Mesodermal cell (in vitro differentiated cells): Measurements from ENCODE around the gene PGPEP1.
"Not testable (repeated sequence)": the region's sequence is repeated elsewhere in the genome, so short reads cannot be mapped to it uniquely, and the experiment has no call there.

ENCODE experiments used
- H3K27ac ChIP-seq: 2 replicates; pipeline ENCODE4 v1.7.0; 2013; ENCODE audit warnings: mild to moderate bottlenecking, low read depth, low read length, moderate library complexity; ENCODE audit not compliant: severe bottlenecking
- H3K36me3 ChIP-seq: 2 replicates; pipeline ENCODE4 v1.7.1; 2013; ENCODE audit warnings: mild to moderate bottlenecking, low read length, moderate library complexity; ENCODE audit not compliant: control insufficient read depth, insufficient read depth
- H3K4me1 ChIP-seq: one replicate; pipeline ENCODE4 v1.7.1; 2013; ENCODE audit warnings: mild to moderate bottlenecking, low read length; ENCODE audit not compliant: insufficient read depth, control insufficient read depth, poor library complexity, severe bottlenecking
- H3K4me3 ChIP-seq: 2 replicates; pipeline ENCODE4 v1.7.0; 2013; ENCODE audit warnings: low read length, control low read depth, mild to moderate bottlenecking; ENCODE audit not compliant: insufficient read depth, poor library complexity, severe bottlenecking; ENCODE audit errors: extremely low read depth
- H3K9me3 ChIP-seq: 2 replicates; pipeline ENCODE4 v1.7.1; 2013; ENCODE audit warnings: mild to moderate bottlenecking, low read length, moderate library complexity; ENCODE audit not compliant: control insufficient read depth
- WGBS, 2 experiments: methylation state at CpG; one replicate each; pipeline ENCODE4 v1.1.5; 2013; ENCODE audit warnings: missing lambda C conversion rate in 2 of 2; ENCODE audit not compliant: insufficient coverage in 2 of 2; 5-methylcytosine and 5-hydroxymethylcytosine counted together

The PGPEP1 gene

DNA sequence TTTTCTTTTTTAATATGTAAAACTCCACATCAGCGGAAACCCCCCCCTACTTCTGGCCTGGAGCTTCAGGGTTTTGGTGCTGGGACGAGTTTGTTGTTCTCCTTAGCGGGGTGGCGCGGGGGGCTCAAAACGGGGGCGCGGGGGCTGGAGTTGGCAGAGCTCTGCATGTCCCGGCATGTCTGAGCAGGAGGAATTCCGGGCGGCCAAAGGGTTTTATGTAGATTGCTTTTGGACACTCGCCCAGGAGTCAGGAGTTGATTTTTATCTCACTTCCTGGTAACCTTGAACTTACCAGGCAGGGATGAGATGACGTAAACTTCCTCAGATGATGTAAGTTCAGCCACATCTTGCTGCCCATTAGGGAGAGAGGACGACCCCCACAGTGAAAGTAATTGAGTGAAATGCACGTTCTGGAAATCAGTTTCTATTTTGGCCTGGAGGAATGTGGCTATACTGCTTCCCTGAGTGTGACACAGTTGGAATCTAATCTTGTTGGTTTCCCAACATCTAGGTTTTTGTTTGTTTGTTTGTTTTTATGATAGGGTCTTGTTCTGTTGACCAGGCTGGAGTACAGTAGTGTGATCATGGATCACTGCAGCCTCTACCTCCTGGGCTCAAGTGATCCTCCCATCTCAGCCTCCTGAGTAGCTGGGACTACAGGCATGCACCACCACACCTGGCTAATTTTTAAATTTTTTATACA is 24.6 kb downstream of the PGPEP1 start:
- Histone ChIP-seq H3K36me3 (peaks cover 4% of the 10 kb centered on the region), H3K9me3 (no peaks in the 10 kb centered on the region), H3K4me1 (peaks cover 37% of the 10 kb centered on the region), H3K4me3 (no peak overlapping the region), H3K27ac (peak overlapping the region; percentile 94)
- 65 to 66% methylated on average over 8 to 13 of the region's 15 CpGs for WGBS, 2 experiments

- H3K4me3 ChIP-seq: no peak overlapping the region
- WGBS, 2 experiments: 100% methylated on average over 1 of the region's 2 CpGs; no CpG with 5 or more reads in 1 of the 2 experiments
- H3K4me1 ChIP-seq: peaks cover 37% of the 10 kb centered on the region
- H3K27ac ChIP-seq: no peak overlapping the region
- peaks cover 4% of the 10 kb centered on the region for H3K36me3 ChIP-seq
- H3K9me3 ChIP-seq: no peaks in the 10 kb centered on the region
These were observed 25.6 kb downstream of the PGPEP1 start for GRCh38 chr19:18366021-18366435.

DNA sequence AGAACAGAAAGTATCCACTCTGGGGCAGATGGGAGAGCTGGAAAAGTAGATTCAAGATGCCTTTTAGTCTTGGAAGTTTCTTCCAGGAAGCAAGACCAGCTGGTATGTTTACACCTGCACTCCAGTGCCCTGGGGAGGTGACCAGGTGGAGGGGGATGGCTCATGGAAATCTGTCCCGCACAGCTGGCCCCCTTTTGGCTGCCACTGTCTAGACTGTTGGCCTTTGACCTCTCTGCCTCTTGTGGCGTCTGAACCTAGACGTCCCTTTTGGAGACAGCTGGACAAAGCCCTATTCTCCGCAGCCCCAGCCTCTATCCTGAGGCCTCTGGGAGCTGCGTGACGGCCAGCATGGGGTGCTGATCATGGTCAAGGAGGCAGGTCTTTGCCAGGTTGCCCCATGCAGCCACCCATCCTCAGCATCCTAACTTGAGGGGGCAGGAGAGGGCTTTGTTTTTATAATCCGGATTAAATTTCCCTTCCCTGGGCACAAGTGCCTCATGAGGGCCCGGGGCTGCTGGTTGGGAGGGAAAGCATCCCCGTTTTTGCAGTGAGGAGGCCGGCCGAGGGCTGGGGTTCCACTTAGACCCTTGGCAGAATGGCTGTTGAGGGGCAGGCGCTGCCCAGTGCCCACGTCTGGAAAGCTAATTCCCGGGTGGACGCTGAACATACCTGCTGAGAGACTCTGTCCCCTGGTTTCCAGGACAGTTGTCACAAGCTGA is 28.3 kb downstream of the PGPEP1 start:
- Histone ChIP-seq H3K4me1 (peaks cover 36% of the 10 kb centered on the region), H3K27ac (no peak overlapping the region), H3K36me3 (no peaks in the 10 kb centered on the region), H3K9me3 (no peaks in the 10 kb centered on the region), H3K4me3 (no peak overlapping the region)
- 88 to 94% methylated on average over 11 to 13 of the region's 15 CpGs for WGBS, 2 experiments

DNA sequence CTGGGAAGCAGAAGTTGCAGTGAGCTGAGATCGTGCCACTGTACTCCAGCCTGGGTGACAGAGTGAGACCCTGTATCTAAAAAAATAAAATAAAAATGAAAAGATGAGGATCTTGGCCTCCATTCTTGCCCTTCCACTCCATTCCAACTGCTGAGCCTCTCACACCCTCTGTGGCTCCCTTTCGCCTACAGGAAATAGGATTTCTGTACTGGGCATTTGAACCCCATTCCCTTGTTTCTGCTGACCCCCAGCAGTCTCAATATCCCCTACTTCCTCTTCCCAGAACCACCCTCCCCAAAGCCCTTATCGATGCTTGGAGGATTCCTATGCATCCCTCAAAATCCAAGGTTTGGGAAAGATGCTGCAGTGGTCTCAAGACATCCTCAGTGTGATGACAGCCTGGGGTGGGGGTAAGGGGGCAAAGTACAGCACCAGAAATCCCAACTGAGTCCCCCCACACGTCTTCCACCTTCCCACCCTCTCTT is 33.1 kb downstream of the PGPEP1 start:
- H3K9me3 ChIP-seq: no peaks in the 10 kb centered on the region
- H3K4me3 ChIP-seq: no peak overlapping the region
- peak overlapping the region; percentile 95 for H3K27ac ChIP-seq
- WGBS, 2 experiments: 100% methylated on average over 1 to 2 of the region's 4 CpGs
- H3K4me1 ChIP-seq: peaks cover 23% of the 10 kb centered on the region
- no peaks in the 10 kb centered on the region for H3K36me3 ChIP-seq

GRCh38 chr19:18373892-18374629 is 33.7 kb downstream of the PGPEP1 start:
- no peak overlapping the region for H3K4me3 ChIP-seq
- H3K36me3 ChIP-seq: no peaks in the 10 kb centered on the region
- H3K27ac ChIP-seq: peak overlapping the region; percentile 95
- no peaks in the 10 kb centered on the region for H3K9me3 ChIP-seq
- peaks cover 18% of the 10 kb centered on the region for H3K4me1 ChIP-seq
- 22 to 34% methylated on average over 7 to 10 of the region's 17 CpGs for WGBS, 2 experiments

GRCh38 chr19:18377026-18377425 is 36.6 kb downstream of the PGPEP1 start:
- Histone ChIP-seq H3K36me3 (no peaks in the 10 kb centered on the region), H3K4me1 (peaks cover 14% of the 10 kb centered on the region), H3K4me3 (no peak overlapping the region), H3K9me3 (no peaks in the 10 kb centered on the region), H3K27ac (no peak overlapping the region)
- WGBS, 2 experiments: 93 to 96% methylated on average over 4 of the region's 6 CpGs

DNA sequence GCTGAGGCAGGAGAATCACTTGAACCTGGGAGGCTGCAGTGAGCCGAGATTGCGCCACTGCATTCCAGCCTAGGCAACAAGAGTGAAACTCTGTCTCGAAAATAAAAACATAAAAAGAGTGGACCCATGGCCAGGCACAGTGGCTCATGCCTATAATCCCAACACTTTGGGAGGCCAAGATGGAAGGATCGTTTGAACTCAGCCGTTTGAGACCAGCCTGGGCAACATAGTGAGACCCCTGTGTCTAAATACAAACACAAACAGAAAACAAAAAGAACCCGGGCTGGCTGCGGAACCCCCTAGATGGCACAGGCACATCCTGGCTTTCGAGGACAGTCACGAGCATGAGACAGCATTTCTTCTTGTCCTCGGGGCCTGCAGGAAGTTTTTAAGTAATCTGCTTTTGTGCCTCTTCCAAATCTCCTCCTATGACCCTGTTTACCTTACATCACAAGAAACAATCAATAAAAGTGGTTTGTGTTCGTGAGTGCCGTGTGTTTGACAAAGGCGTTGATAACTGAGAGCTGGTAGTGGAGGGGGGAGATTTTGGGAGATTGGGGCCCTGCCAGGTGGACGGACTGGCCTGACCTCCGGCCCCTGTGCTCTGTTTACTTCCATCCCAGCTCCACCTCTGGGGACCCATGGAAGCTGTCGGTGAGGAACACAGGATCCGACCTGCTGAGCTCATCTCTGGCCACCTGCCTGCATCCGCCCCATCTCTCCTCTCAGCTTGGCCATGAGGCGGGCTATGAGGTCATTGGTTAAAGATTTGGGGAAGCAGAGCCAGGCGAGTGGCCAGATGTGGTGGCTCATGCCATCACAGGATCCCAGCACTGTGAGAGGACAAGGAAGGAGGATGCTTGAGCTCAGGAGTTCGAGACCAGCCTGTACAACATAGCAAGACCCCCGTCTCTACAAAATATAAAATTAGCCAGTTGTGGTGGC is 39.7 kb downstream of the PGPEP1 start:
- 84 to 91% methylated on average over 12 to 20 of the region's 22 CpGs for WGBS, 2 experiments
- Histone ChIP-seq H3K9me3 (no peaks in the 10 kb centered on the region), H3K36me3 (no peaks in the 10 kb centered on the region), H3K4me1 (peaks cover 18% of the 10 kb centered on the region), H3K4me3 (no peak overlapping the region), H3K27ac (peak overlapping the region; percentile 39)

- 63 to 73% methylated on average over 2 of the region's 3 CpGs for WGBS, 2 experiments
- Histone ChIP-seq H3K36me3 (no peaks in the 10 kb centered on the region), H3K4me1 (peaks cover 25% of the 10 kb centered on the region), H3K27ac (no peak overlapping the region), H3K9me3 (no peaks in the 10 kb centered on the region), H3K4me3 (no peak overlapping the region)
These were observed 40.4 kb downstream of the PGPEP1 start for GRCh38 chr19:18380843-18381242.

DNA sequence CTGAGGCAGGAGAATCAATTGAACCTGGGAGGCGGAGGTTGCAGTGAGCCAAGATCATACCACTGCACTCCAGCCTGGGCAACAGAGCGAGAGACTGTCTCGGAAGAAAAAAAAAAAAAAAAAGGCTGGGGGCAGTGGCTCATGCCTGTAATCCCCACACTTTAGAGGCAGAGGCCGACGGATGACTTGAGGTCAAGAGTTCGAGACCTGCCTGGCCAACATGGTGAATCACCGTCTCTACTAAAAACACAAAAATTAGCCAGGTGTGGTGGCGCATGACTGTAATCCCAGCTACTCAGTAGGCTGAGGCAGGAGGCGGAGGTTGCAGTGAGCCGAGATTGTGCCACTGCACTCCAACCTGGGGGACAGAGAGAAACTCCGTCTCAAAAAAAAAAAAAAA is 43.2 kb downstream of the PGPEP1 start:
- H3K4me3 ChIP-seq, H3K36me3 ChIP-seq, H3K27ac ChIP-seq, H3K9me3 ChIP-seq: not testable (repeated sequence)
- H3K4me1 ChIP-seq: peaks cover 35% of the 10 kb centered on the region
- 100% methylated on average over 5 of the region's 11 CpGs for WGBS, 2 experiments

- peaks cover 35% of the 10 kb centered on the region for H3K4me1 ChIP-seq
- H3K4me3 ChIP-seq: no peak overlapping the region
- no peak overlapping the region for H3K27ac ChIP-seq
- peaks cover 11% of the 10 kb centered on the region for H3K36me3 ChIP-seq
- no peaks in the 10 kb centered on the region for H3K9me3 ChIP-seq
- 92 to 94% methylated on average over 5 to 7 of the region's 7 CpGs for WGBS, 2 experiments
These were observed 44.4 kb downstream of the PGPEP1 start for GRCh38 chr19:18384775-18385174.
